HL-60 (cell line): ENCODE measurements around the gene LZTR1.

Source experiments
- DNase-seq, 2 experiments: peaks; one replicate each; pipeline ENCODE4 v3.0.0-alpha.2; 2010 to 2020; ENCODE audit warnings: low read depth in 1 of 2, low spot score in 1 of 2
- H3K27ac ChIP-seq: fragments of 250-450 bp; sonication (Bioruptor Pico); replicated peaks from 2 replicates; pipeline ENCODE4 v1.5.1; 2020; ENCODE audit warnings: mild to moderate bottlenecking, moderate library complexity
- H3K27me3 ChIP-seq: fragments of 250-450 bp; sonication (Bioruptor Pico); 2 replicates; pipeline ENCODE4 v1.5.1; 2021; ENCODE audit warnings: mild to moderate bottlenecking, moderate library complexity; ENCODE audit not compliant: insufficient read depth, poor library complexity, severe bottlenecking
- H3K4me3 ChIP-seq: replicated peaks from 2 replicates; pipeline ENCODE4 v1.5.1; 2011; ENCODE audit warnings: mild to moderate bottlenecking, control low read depth, low read length; ENCODE audit not compliant: insufficient read depth
- GABPA ChIP-seq: IDR thresholded peaks from 2 replicates; pipeline ENCODE4 v1.6.1; 2012; ENCODE audit warnings: low read depth
- POLR2AphosphoS5 ChIP-seq: IDR thresholded peaks from 2 replicates; pipeline ENCODE4 v1.6.1; 2012; ENCODE audit warnings: low read depth
- REST ChIP-seq: IDR thresholded peaks from 2 replicates; pipeline ENCODE4 v1.6.1; 2012; ENCODE audit warnings: low read depth; ENCODE audit not compliant: insufficient replicate concordance
- SPI1 ChIP-seq: IDR thresholded peaks from 2 replicates; pipeline ENCODE4 v1.6.1; 2012; ENCODE audit warnings: low read depth, mild to moderate bottlenecking, borderline replicate concordance
- TF ChIP-seq, protein P1 (sequence below): IDR thresholded peaks from one replicate; pipeline ENCODE4 v1.5.1; 2011; ENCODE audit warnings: low read length, control low read depth, inconsistent platforms; ENCODE audit not compliant: insufficient read depth

Gene LZTR1

GRCh38 chr22:20999350-21000206 is 17.5 kb downstream of the LZTR1 start:
- Histone ChIP-seq H3K27ac (no peak overlapping the region), H3K4me3 (no peak overlapping the region), H3K27me3 (no peaks in the 10 kb centered on the region)
- no peak for DNase-seq
- TF ChIP-seq SPI1 (no peak), POLR2AphosphoS5 (0 out of 2 replicates have a peak, but pooled peaks have one; percentile 16), GABPA (no peak)

DNA sequence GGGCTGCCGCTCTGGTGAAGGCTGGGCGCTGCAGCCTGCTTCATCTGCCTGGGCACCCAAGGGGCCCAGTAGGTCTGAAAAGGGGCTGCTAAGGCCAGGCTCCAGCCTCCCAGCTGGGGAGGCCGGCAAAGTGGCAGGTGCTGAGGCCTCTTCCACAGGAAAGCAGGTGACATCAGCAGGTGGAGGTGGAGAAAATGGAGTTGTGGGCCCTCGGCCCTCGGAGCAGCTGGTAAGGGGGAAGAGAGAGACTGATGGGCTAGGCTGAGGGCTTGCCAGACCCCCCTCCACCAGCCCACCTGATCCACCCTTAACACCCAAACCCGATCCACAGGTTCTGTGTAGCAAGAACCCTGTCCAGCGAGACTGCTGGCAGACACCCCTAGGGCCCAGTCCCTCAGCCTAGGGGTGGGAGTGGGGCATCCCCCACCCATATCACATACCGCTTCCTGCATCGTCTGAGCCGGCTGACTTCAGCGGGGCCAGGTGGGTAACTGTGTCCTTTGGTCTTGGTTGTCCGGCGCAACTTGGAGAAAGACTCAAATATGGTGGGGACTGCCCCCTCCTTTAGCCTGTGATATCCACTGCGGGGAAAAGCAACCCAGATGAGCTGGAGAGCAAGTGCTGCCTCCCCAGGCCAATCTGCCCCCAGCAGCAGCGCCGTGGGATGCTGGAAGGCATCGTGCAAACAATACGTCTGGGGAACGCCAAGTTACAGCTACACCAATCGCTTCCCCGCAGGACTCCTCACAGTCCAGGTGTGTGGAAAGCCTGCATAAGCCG is 18.3 kb downstream of the LZTR1 start:
- TF ChIP-seq REST: no peak
- no peak for TF ChIP-seq GABPA
- no peak for TF ChIP-seq POLR2AphosphoS5
- no peak for TF ChIP-seq SPI1
- TF ChIP-seq, protein P1, sequence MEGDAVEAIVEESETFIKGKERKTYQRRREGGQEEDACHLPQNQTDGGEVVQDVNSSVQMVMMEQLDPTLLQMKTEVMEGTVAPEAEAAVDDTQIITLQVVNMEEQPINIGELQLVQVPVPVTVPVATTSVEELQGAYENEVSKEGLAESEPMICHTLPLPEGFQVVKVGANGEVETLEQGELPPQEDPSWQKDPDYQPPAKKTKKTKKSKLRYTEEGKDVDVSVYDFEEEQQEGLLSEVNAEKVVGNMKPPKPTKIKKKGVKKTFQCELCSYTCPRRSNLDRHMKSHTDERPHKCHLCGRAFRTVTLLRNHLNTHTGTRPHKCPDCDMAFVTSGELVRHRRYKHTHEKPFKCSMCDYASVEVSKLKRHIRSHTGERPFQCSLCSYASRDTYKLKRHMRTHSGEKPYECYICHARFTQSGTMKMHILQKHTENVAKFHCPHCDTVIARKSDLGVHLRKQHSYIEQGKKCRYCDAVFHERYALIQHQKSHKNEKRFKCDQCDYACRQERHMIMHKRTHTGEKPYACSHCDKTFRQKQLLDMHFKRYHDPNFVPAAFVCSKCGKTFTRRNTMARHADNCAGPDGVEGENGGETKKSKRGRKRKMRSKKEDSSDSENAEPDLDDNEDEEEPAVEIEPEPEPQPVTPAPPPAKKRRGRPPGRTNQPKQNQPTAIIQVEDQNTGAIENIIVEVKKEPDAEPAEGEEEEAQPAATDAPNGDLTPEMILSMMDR: no peak
- Histone ChIP-seq H3K27me3 (no peaks in the 10 kb centered on the region), H3K4me3 (peak overlapping the region; percentile 68), H3K27ac (no peak overlapping the region; the same call in 1 of the 2 replicates)
- DNase-seq: no peak

- no peaks in the 10 kb centered on the region for H3K27me3 ChIP-seq
- DNase-seq: no peak
- peak overlapping the region; percentile 68 for H3K4me3 ChIP-seq
- peak overlapping the region; percentile 97 for H3K27ac ChIP-seq
- TF ChIP-seq, protein P1: no peak
- no peak for TF ChIP-seq POLR2AphosphoS5
- no peak for TF ChIP-seq GABPA
- no peak for TF ChIP-seq REST
- TF ChIP-seq SPI1: no peak
Measured at GRCh38 chr22:21000987-21001600, 19.0 kb downstream of the LZTR1 start.
